ENCODE measurements around the gene ANKMY1. TPM values are rescaled to one million over a fixed set of nuclear protein-coding genes. Genes with fewer than 3 reads are reported as not detected.

The ANKMY1 gene
- total RNA-seq, 2 donors from 2014 or later: 3.7 to 7.9 TPM

DNA sequence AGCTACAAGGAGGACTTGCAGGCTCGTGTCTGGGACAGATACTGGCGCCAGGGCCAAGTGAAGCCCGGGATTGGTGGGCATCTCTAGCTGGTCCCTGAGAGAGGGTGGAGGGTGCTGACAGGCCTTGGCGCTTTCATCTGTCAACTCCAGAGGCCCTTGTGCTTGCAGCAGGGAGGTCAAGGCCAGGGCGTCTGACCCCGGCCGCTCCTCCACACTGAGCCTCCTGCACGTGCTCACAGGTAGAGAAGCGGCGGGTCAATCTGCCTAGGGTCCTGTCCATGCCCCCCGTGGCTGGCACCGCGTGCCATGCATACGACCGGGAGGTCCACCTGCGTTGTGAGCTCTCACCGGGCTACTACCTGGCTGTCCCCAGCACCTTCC lies 38.3 kb upstream of the ANKMY1 start:
- TF ChIP-seq, protein P1, sequence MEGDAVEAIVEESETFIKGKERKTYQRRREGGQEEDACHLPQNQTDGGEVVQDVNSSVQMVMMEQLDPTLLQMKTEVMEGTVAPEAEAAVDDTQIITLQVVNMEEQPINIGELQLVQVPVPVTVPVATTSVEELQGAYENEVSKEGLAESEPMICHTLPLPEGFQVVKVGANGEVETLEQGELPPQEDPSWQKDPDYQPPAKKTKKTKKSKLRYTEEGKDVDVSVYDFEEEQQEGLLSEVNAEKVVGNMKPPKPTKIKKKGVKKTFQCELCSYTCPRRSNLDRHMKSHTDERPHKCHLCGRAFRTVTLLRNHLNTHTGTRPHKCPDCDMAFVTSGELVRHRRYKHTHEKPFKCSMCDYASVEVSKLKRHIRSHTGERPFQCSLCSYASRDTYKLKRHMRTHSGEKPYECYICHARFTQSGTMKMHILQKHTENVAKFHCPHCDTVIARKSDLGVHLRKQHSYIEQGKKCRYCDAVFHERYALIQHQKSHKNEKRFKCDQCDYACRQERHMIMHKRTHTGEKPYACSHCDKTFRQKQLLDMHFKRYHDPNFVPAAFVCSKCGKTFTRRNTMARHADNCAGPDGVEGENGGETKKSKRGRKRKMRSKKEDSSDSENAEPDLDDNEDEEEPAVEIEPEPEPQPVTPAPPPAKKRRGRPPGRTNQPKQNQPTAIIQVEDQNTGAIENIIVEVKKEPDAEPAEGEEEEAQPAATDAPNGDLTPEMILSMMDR (IDR thresholded peaks at IDR 0.05): no peak
- Histone ChIP-seq H3K27me3 (no peaks in the 10 kb centered on the region), H3K4me3 (no peak overlapping the region), H3K9me3 (no peaks in the 10 kb centered on the region), H3K27ac (peak overlapping the region; percentile 64 to 68), H3K36me3 (peaks cover 20% of the 10 kb centered on the region), H3K4me1 (peaks cover 0 to 42% of the 10 kb centered on the region in 2 donors)
- no peak for DNase-seq (ENCODE audit: low spot score)

DNA sequence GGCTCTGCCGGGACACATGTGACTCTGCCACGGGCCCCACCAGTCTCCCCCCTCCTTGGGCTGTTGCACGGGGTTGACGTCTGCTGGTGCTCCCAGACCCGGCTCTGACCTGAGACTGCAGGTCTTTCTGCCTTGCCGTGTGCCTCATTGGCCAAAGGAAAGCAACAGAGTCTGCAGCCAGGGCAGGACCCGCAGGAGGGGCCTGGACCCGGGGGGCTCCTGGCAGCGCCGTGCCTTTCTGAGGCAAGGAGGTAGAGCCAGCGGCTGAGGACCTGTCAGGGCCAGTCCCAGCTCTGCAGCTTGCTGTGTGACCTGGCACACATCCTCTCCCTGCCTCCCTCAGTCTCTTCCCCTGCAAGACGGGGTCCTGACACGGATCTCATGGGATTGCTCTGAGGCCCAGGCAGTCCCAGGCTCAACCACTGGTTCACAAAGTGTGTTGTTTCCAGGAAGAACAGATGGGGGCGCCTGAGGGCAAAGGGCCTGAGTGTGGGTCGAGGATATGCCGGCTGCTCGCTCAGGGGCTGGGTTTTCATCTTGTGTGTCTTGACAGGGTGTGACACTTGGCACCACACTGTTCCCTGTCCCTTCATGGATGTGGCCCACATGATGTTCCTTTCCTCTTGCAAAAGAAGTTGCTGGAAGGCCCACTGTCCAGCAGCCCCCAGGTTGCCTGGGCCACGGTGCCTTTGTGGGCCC lies 37.7 kb upstream of the ANKMY1 start:
- peak overlapping the region; percentile 64 to 68 for H3K27ac ChIP-seq

DNA sequence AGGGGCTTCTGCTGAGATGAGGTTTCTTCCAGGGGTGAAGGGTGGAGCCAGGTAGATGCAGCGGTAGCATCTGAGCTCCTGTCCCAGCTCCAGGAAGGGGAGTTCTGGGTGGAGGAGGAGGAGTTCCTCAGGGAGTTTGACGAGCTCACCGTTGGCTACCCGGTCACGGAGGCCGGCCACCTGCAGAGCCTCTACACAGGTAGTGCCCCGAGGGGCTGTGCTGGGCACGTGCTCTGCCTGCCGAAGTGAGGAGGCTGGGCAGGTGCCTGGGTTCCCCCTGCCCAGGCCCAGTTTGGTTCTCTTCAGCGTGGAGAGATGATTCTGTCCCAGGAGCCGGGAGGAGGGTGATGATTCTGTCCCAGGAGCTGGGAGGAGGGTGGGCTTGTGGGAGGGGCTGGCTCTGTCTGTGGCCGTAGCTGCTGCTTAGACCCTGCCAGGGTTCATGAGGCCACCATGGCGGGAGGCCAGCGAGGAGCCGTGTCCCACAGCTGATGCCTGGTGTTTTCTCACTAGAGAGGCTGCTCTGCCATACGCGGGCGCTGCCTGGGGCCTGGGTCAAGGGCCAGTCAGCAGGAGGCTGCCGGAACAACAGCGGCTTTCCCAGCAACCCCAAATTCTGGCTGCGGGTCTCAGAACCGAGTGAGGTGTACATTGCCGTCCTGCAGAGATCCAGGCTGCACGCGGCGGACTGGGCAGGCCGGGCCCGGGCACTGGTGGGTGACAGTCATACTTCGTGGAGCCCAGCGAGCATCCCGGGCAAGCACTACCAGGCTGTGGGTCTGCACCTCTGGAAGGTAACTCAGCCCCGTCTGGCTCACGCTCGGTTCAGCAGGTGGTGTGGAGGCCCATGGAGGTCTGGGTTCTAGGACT lies 37.0 kb upstream of the ANKMY1 start:
- Histone ChIP-seq H3K4me1 (peaks cover 0 to 48% of the 10 kb centered on the region in 2 donors), H3K27ac (peak overlapping the region; percentile 29 to 69), H3K9me3 (no peaks in the 10 kb centered on the region), H3K36me3 (peaks cover 27% of the 10 kb centered on the region), H3K4me3 (no peak overlapping the region), H3K27me3 (no peaks in the 10 kb centered on the region)
- TF ChIP-seq, protein P1 (IDR thresholded peaks at IDR 0.05): no peak
- DNase-seq (ENCODE audit: low spot score): no peak

More for the DNA sequence above, 37.7 kb upstream of the ANKMY1 start:
- no peaks in the 10 kb centered on the region for H3K27me3 ChIP-seq
- H3K9me3 ChIP-seq: no peaks in the 10 kb centered on the region
- peaks cover 23% of the 10 kb centered on the region for H3K36me3 ChIP-seq
- TF ChIP-seq, protein P1 (IDR thresholded peaks at IDR 0.05): peak in 1 of 2 donors; percentile 42
- peaks cover 0 to 42% of the 10 kb centered on the region in 2 donors for H3K4me1 ChIP-seq
- H3K4me3 ChIP-seq: no peak overlapping the region
- DNase-seq (ENCODE audit: low spot score): no peak

DNA sequence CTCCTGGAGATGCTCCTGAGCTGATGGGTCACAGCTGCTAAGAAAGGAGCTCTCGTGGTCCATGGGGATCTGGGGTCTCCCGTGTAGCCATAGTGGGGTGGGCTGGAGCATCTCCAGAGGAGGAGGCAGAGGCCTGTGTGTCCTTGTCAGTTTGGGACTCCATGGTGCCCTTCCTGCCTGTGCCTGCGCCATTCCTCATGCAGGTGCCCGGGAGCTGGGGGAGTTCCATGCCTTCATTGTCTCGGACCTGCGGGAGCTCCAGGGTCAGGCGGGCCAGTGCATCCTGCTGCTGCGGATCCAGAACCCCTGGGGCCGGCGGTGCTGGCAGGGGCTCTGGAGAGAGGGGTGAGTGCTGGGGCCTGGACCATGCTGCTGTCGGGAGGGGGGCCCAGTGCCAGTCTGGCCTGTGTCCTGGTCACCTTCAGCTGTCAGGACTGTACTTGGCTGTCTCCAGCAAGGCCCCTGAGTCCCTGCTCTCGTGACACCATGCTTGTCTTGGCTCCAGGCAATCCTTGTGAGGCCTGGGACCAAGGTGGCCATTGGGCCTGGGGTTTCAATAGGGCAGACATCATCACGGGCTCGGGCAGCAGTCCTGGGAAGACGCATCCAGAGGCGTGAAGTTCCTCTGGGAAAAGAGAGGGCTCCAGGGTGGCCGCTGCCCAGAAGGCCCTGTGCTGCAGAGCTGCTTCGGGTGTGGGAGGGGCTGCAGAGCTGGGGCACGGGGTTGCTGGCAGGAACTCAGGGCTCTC lies 36.1 kb upstream of the ANKMY1 start:
- TF ChIP-seq, protein P1 (IDR thresholded peaks at IDR 0.05): no peak
- peak overlapping the region; percentile 29 to 69 for H3K27ac ChIP-seq
- H3K27me3 ChIP-seq: no peaks in the 10 kb centered on the region
- DNase-seq (ENCODE audit: low spot score): no peak
- H3K4me1 ChIP-seq: peaks cover 0 to 49% of the 10 kb centered on the region in 2 donors
- peaks cover 23% of the 10 kb centered on the region for H3K36me3 ChIP-seq
- H3K4me3 ChIP-seq: no peak overlapping the region
- H3K9me3 ChIP-seq: no peaks in the 10 kb centered on the region

DNA sequence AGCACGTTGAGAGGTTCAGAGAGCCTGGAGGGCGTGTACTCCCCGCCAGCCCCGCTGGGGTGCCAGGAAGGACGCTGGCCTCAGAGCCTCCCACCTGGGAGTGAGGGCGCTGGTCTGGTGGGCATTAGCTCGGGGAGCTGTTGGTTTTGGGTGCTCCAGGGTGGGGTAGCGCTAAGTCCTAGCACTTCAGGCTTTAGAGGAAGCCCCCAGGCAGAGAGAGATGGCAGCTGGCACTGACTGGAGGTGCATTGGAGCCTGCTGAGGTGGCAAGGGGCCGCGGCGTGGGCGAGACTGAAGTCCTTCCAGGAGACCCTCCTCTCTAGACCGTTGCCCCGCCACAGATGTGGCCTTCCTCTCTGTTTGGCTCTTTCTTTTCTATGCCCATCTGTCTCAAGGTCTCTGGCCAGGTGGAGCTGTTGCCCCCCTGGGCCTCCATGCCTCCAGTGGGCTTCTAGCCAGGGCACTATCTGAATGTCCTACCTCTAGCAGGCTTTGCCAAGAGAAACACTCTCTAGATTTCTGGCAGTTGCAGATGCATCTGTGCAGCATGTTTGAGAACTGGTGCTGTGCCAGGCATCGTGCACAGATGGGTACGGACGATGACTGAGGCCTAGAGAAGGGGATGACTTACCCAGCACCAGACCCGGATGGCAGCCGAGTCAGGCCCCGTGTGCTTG lies 35.4 kb upstream of the ANKMY1 start:
- peak overlapping the region in 1 of 2 donors; percentile 69 for H3K27ac ChIP-seq

More for the DNA sequence above, 35.4 kb upstream of the ANKMY1 start:
- DNase-seq (ENCODE audit: low spot score): no peak
- Histone ChIP-seq H3K4me3 (no peak overlapping the region), H3K36me3 (peaks cover 16% of the 10 kb centered on the region), H3K9me3 (no peaks in the 10 kb centered on the region), H3K27me3 (no peaks in the 10 kb centered on the region), H3K4me1 (peaks cover 0 to 53% of the 10 kb centered on the region in 2 donors)
- TF ChIP-seq, protein P1 (IDR thresholded peaks at IDR 0.05): no peak
